ENCODE measurements around the gene SIX2.

- no peak for TF ChIP-seq ELK3 (CRISPR knock-in tag; IDR thresholded peaks at IDR 0.05)
- no peak for TF ChIP-seq ZBED1 (IDR thresholded peaks at IDR 0.05)
- TF ChIP-seq ATF4 (CRISPR knock-in tag; IDR thresholded peaks at IDR 0.05) = no peak
- TF ChIP-seq ZFP91 (CRISPR knock-in tag; IDR thresholded peaks at IDR 0.05) = no peak
- TF ChIP-seq SMARCE1 (IDR thresholded peaks at IDR 0.05) = no peak
- TF ChIP-seq TFAP4 (CRISPR knock-in tag; IDR thresholded peaks at IDR 0.05; ENCODE audit: borderline replicate concordance) = no peak
- no peak for TF ChIP-seq CTCF (IDR thresholded peaks at IDR 0.05 in 2 of 3, conservative IDR thresholded peaks at IDR 0.05 in 1 of 3; ENCODE audit: insufficient read depth in 2 of 3, low read depth in 1 of 3, low read length in 3 of 3)
- TF ChIP-seq MNT (conservative IDR thresholded peaks at IDR 0.05) = no peak
Observed at GRCh38 chr2:45024600-45025291, 15.5 kb upstream of the SIX2 start.

Data from K562 (cell line).